GM18507 (cell line): ENCODE data around the gene CYTH4.
A peak's percentile ranks its signal among the peaks of the same experiment; 100 is the strongest.

Experiments
- DNase-seq: peaks from one replicate; pipeline ENCODE4 v3.0.0; 2011; ENCODE audit warnings: low read depth; ENCODE audit not compliant: insufficient read length; ENCODE audit errors: extremely low spot score
- FAIRE-seq: peaks from 2 replicates; lab custom pipeline; 2011; peaks lifted over from hg19 to GRCh38; lab: Jason Lieb, UNC

CYTH4 gene

GRCh38 chr22:37266581-37267134 lies 15.7 kb upstream of the CYTH4 start:
- DNase-seq (no peak), FAIRE-seq (no peak)

GRCh38 chr22:37267135-37267587 lies 15.1 kb upstream of the CYTH4 start:
- peak; percentile 89 for FAIRE-seq
- no peak for DNase-seq

GRCh38 chr22:37267661-37268413 lies 14.5 kb upstream of the CYTH4 start:
- FAIRE-seq: peak; percentile 82
- DNase-seq: no peak

GRCh38 chr22:37269936-37270678 lies 12.2 kb upstream of the CYTH4 start:
- no peak for DNase-seq
- FAIRE-seq: peak; percentile 26

- DNase-seq (no peak), FAIRE-seq (peak; percentile 38)
Observed at GRCh38 chr22:37270928-37271650, 11.2 kb upstream of the CYTH4 start.

GRCh38 chr22:37273126-37273845 lies 9.0 kb upstream of the CYTH4 start:
- DNase-seq: no peak
- peak; percentile 61 for FAIRE-seq

- FAIRE-seq: no peak
- DNase-seq: no peak
Observed at GRCh38 chr22:37273846-37274225, 8.5 kb upstream of the CYTH4 start.

- peak; percentile 46 for DNase-seq
- peak; percentile 90 for FAIRE-seq
Observed at GRCh38 chr22:37274380-37274862, 7.9 kb upstream of the CYTH4 start.

- DNase-seq (no peak), FAIRE-seq (peak; percentile 39)
Observed at GRCh38 chr22:37275134-37275533, 7.2 kb upstream of the CYTH4 start.

GRCh38 chr22:37275622-37276021 lies 6.7 kb upstream of the CYTH4 start:
- DNase-seq (no peak), FAIRE-seq (peak; percentile 36)

- FAIRE-seq: no peak
- no peak for DNase-seq
Observed at GRCh38 chr22:37276776-37277175, 5.5 kb upstream of the CYTH4 start.

GRCh38 chr22:37277384-37277783 lies 4.9 kb upstream of the CYTH4 start:
- no peak for FAIRE-seq
- no peak for DNase-seq

- FAIRE-seq: no peak
- DNase-seq: no peak
Observed at GRCh38 chr22:37278261-37278660, 4.0 kb upstream of the CYTH4 start.

- no peak for FAIRE-seq
- DNase-seq: no peak
Observed at GRCh38 chr22:37279331-37280181, 2.8 kb upstream of the CYTH4 start.

GRCh38 chr22:37280718-37281117 lies 1.6 kb upstream of the CYTH4 start:
- no peak for DNase-seq
- FAIRE-seq: no peak

- no peak for FAIRE-seq
- no peak for DNase-seq
Observed at GRCh38 chr22:37281195-37281594, 1.1 kb upstream of the CYTH4 start.

GRCh38 chr22:37281646-37282384 lies 493 bp upstream of the CYTH4 start:
- FAIRE-seq (peak; percentile 70), DNase-seq (no peak)
